GM12891 (cell line): ENCODE data around the gene PMAIP1.

Experiments used
- POLR2A ChIP-seq: IDR thresholded peaks from 2 replicates; pipeline ENCODE4 v1.6.1; 2011; ENCODE audit warnings: low read depth, low read length, control low read depth
- POLR2AphosphoS5 ChIP-seq: IDR thresholded peaks from 2 replicates; pipeline ENCODE4 v1.6.1; 2011; ENCODE audit warnings: low read depth, low read length, control low read depth
- POU2F2 ChIP-seq: IDR thresholded peaks from 2 replicates; pipeline ENCODE4 v1.6.1; 2011; ENCODE audit warnings: low read depth, mild to moderate bottlenecking, control low read depth, low read length, moderate library complexity
- TAF1 ChIP-seq: IDR thresholded peaks from 2 replicates; pipeline ENCODE4 v1.6.1; 2011; ENCODE audit warnings: low read depth, low read length, control low read depth

GRCh38 chr18:59877361-59877760 is 22.4 kb upstream of the PMAIP1 start:
- no peak for TF ChIP-seq POLR2A
- TF ChIP-seq POU2F2, result no peak
- TF ChIP-seq POLR2AphosphoS5, result no peak
- TF ChIP-seq TAF1, result no peak
